GM20431 (cell line): ENCODE measurements around the gene TMEM208.

Experiments used
- in situ Hi-C: fragments of 300-500 bp; cut with MseI, MboI; formaldehyde crosslinking; loops from one replicate; pipeline ENCODE4 v1.15.0; 2020; ENCODE audit warnings: low sequenced_read_pairs; ENCODE audit not compliant: unreplicated experiment

TMEM208 gene

DNA sequence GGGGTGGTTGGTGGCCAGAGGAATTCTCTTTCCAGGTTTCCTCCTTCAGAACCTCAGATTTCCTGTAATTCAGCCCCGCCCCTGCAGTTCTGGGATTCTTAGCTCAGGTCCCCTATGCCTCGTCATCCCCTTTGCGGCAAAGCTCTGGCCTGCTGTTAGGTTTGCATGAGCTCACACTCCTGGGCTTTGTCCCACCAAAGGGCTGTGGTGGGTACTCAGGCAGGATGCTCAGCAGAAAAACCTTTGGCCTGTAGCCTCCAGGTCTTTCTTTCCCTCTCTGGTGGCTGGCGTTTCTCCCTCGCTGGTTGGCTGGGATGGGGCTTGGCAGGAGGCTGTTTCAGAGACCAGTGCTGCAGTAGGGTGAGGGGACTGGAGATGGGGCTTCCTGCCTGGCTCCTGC, 42.8 kb downstream of the TMEM208 start:
- in situ Hi-C loops: no loop called here

DNA sequence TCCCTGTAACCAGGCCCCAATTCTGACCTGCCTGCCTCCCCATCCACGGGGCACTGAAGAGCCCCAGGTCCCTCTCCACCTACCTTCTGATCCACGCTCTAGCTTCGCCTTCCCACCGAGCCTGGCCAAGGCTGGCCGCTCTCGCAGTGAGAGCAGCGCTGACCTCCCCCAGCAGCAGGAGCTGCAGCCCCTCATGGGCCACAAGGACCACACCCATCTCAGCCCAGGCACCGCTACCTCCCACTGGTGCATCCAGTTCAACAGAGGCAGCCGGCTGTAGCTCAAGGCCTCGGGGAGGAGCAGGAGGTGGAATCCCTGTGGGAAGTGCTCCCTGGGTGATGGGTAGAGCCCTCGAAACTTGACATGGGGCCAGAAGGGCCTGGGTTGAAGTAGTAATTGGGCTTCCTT, 44.0 kb downstream of the TMEM208 start:
- in situ Hi-C loops: no loop called here

DNA sequence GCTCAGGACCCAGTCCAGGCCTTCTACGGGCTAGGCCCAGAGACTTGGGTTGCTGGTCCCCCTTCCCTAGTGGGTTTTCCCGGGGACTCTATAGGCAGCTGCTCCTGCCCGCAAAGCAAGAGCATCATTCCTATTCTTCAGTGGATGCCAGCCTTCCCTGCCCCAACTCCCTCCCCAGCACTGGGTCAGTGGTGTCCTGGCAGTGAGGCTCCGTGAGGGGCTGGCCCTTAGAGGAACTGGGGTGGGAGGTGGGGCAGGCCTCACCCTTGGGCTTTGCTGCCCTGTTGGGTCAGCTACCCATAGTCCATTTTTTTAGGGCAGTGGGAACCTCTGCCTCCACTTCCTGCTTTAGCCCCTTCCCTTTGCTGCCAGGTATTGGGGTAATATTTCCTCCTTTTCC, 44.5 kb downstream of the TMEM208 start:
- in situ Hi-C loops: no loop called here

GRCh38 chr16:67275321-67275720, 48.4 kb downstream of the TMEM208 start:
- in situ Hi-C loops: no loop called here

GRCh38 chr16:67277294-67277998, 50.5 kb downstream of the TMEM208 start:
- in situ Hi-C loops: no loop called here

DNA sequence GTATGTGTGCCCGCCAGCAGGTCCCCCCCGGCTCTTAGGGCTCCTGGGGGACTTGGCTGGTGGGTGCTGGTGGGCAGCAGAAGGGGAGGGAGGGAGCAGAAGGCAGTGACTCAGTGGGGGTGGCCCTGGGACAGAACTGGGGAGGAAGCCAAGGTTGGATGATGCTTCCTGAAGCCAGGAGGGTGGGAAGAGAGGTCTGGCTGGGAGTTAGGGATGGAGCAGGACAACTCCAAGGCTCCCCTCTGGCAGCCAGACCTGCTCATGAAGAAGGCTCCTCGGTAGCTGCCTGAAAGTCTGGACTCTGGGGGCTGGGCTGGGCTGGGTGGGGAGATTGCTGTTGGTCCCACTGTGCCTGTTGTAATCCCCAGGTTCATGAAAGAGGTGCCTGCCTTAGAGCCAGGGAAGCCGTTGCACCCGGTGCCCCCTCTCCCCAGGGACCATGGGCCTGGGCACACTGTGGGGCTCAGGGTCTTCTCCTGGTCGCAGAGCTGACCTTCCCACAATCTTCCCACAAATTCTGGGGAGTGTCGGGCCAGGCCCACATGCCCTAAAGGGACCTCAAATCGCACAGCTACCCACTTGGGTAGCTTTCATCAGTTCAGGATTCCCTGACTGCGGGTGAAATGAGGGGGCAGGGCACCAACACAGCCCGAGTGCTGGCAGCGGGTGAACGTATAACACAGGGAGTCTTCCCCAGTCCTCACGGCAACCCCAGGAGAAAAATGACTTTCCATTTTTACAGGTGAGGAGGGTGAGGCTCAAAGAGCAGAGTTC, 51.3 kb downstream of the TMEM208 start:
- in situ Hi-C loops: no loop called here
